ENCODE data around the gene FARS2.

Gene FARS2

DNA sequence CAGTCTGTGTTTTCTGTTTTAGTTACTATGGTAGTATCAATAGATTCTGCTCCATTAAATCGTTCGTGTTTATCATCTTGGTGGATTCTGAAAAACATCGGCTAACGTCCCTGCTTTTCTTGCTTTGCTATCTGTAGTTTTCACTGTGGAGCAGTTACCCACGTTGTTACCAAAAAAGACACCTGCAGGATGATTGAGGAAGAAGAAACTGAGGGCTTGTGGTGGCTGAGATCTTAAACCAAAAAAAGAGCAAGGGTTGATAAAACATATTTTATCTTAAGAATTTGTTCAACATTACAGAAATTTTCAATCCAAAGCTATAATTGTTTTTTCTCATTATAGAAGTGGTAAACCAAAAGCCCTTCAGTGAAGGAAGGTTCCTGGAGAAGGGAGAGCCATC, 166.3 kb downstream of the FARS2 start:
- TF ChIP-seq CTCF (IDR thresholded peaks at IDR 0.05; ENCODE audit: unreplicated experiment in 3 of 3) = no peak
- H3K4me3 Mint-ChIP-seq = no peak overlapping the region
- H3K27me3 Mint-ChIP-seq (ENCODE audit: low read depth) = no peaks in the 10 kb centered on the region
- H3K4me1 Mint-ChIP-seq = no peaks in the 10 kb centered on the region
- H3K36me3 Mint-ChIP-seq (ENCODE audit: low read depth) = peaks cover 2% of the 10 kb centered on the region
- no peaks in the 10 kb centered on the region for H3K9me3 Mint-ChIP-seq
- H3K27ac Mint-ChIP-seq = no peak overlapping the region

- peaks cover 5% of the 10 kb centered on the region for H3K9me3 Mint-ChIP-seq
- peaks cover 23% of the 10 kb centered on the region for H3K36me3 Mint-ChIP-seq (ENCODE audit: low read depth)
- TF ChIP-seq CTCF (IDR thresholded peaks at IDR 0.05; ENCODE audit: unreplicated experiment in 3 of 3) = no peak
- H3K4me1 Mint-ChIP-seq = no peaks in the 10 kb centered on the region
- H3K27ac Mint-ChIP-seq = no peak overlapping the region
- H3K4me3 Mint-ChIP-seq = no peak overlapping the region
- no peaks in the 10 kb centered on the region for H3K27me3 Mint-ChIP-seq (ENCODE audit: low read depth)
Observed at GRCh38 chr6:5433324-5433723, 172.0 kb downstream of the FARS2 start.

GRCh38 chr6:5435449-5435848, 174.1 kb downstream of the FARS2 start:
- H3K9me3 Mint-ChIP-seq = peaks cover 5% of the 10 kb centered on the region
- no peaks in the 10 kb centered on the region for H3K4me1 Mint-ChIP-seq
- no peak overlapping the region for H3K4me3 Mint-ChIP-seq
- H3K27ac Mint-ChIP-seq = no peak overlapping the region
- no peak for TF ChIP-seq CTCF (IDR thresholded peaks at IDR 0.05; ENCODE audit: unreplicated experiment in 3 of 3)
- H3K27me3 Mint-ChIP-seq (ENCODE audit: low read depth) = no peaks in the 10 kb centered on the region
- peaks cover 26% of the 10 kb centered on the region for H3K36me3 Mint-ChIP-seq (ENCODE audit: low read depth)

GRCh38 chr6:5438922-5439584, 177.7 kb downstream of the FARS2 start:
- Mint-ChIP-seq H3K4me1 (peaks cover 19% of the 10 kb centered on the region), H3K4me3 (no peak overlapping the region), H3K27ac (no peak overlapping the region), H3K9me3 (peaks cover 5% of the 10 kb centered on the region), H3K36me3 (ENCODE audit: low read depth) (peaks cover 18% of the 10 kb centered on the region), H3K27me3 (ENCODE audit: low read depth) (no peaks in the 10 kb centered on the region)
- no peak for TF ChIP-seq CTCF (IDR thresholded peaks at IDR 0.05; ENCODE audit: unreplicated experiment in 3 of 3)

- H3K4me1 Mint-ChIP-seq = peaks cover 19% of the 10 kb centered on the region
- H3K36me3 Mint-ChIP-seq (ENCODE audit: low read depth) = peaks cover 15% of the 10 kb centered on the region
- no peak overlapping the region for H3K4me3 Mint-ChIP-seq
- H3K9me3 Mint-ChIP-seq = peaks cover 5% of the 10 kb centered on the region
- no peak for TF ChIP-seq CTCF (IDR thresholded peaks at IDR 0.05; ENCODE audit: unreplicated experiment in 3 of 3)
- H3K27ac Mint-ChIP-seq = no peak overlapping the region
- H3K27me3 Mint-ChIP-seq (ENCODE audit: low read depth) = no peaks in the 10 kb centered on the region
Observed at GRCh38 chr6:5439749-5440148, 178.4 kb downstream of the FARS2 start.

GRCh38 chr6:5442319-5442718, 181.0 kb downstream of the FARS2 start:
- H3K36me3 Mint-ChIP-seq (ENCODE audit: low read depth) = peaks cover 7% of the 10 kb centered on the region
- H3K27ac Mint-ChIP-seq = no peak overlapping the region
- no peaks in the 10 kb centered on the region for H3K27me3 Mint-ChIP-seq (ENCODE audit: low read depth)
- TF ChIP-seq CTCF (IDR thresholded peaks at IDR 0.05; ENCODE audit: unreplicated experiment in 3 of 3) = no peak
- peaks cover 5% of the 10 kb centered on the region for H3K9me3 Mint-ChIP-seq
- H3K4me1 Mint-ChIP-seq = peaks cover 19% of the 10 kb centered on the region
- H3K4me3 Mint-ChIP-seq = no peak overlapping the region
